GM06990 (cell line): ENCODE results near the gene LMBR1.
A peak's percentile ranks its signal among the peaks of the same experiment; 100 is the strongest.

Experiments used
- DNase-seq: peaks from one replicate; pipeline ENCODE4 v3.0.0-alpha.2; 2011; ENCODE audit not compliant: insufficient read length; ENCODE audit errors: extremely low read depth
- H3K27me3 ChIP-seq: replicated peaks from 2 replicates; pipeline ENCODE4 v1.6.0; 2011; ENCODE audit warnings: low read length; ENCODE audit not compliant: control insufficient read depth, insufficient read depth
- H3K36me3 ChIP-seq: 2 replicates; pipeline ENCODE4 v1.5.1; 2011; ENCODE audit warnings: low read length; ENCODE audit not compliant: control insufficient read depth, insufficient read depth
- H3K4me3 ChIP-seq: replicated peaks from 2 replicates; pipeline ENCODE4 v1.5.1; 2011; ENCODE audit warnings: low read depth, mild to moderate bottlenecking, control low read depth, low read length
- CTCF ChIP-seq: IDR thresholded peaks from 2 replicates; pipeline ENCODE4 v1.5.1; 2011; ENCODE audit warnings: low read length, control low read depth, mild to moderate bottlenecking, inconsistent platforms; ENCODE audit not compliant: insufficient read depth, poor library complexity, severe bottlenecking

LMBR1 gene

GRCh38 chr7:156780724-156781455 lies 112.1 kb downstream of the LMBR1 start:
- H3K36me3 ChIP-seq, result no peaks in the 10 kb centered on the region; the same call in 1 of the 2 replicates
- peak overlapping the region; percentile 22 for H3K4me3 ChIP-seq
- H3K27me3 ChIP-seq, result no peaks in the 10 kb centered on the region
- peak; percentile 80 for DNase-seq
- no peak for TF ChIP-seq CTCF

- no peak for TF ChIP-seq CTCF
- DNase-seq, result no peak
- Histone ChIP-seq H3K4me3 (no peak overlapping the region), H3K36me3 (no peaks in the 10 kb centered on the region), H3K27me3 (no peaks in the 10 kb centered on the region)
Measured at GRCh38 chr7:156778668-156779067, 114.3 kb downstream of the LMBR1 start.

GRCh38 chr7:156778201-156778600 lies 114.8 kb downstream of the LMBR1 start:
- H3K4me3 ChIP-seq, result no peak overlapping the region
- H3K36me3 ChIP-seq, result no peaks in the 10 kb centered on the region
- H3K27me3 ChIP-seq, result no peaks in the 10 kb centered on the region
- no peak for DNase-seq
- no peak for TF ChIP-seq CTCF

- Histone ChIP-seq H3K27me3 (no peaks in the 10 kb centered on the region), H3K36me3 (no peaks in the 10 kb centered on the region), H3K4me3 (no peak overlapping the region)
- no peak for DNase-seq
- no peak for TF ChIP-seq CTCF
Measured at GRCh38 chr7:156777364-156778069, 115.5 kb downstream of the LMBR1 start.

GRCh38 chr7:156776527-156776926 lies 116.5 kb downstream of the LMBR1 start:
- Histone ChIP-seq H3K27me3 (no peaks in the 10 kb centered on the region), H3K4me3 (no peak overlapping the region), H3K36me3 (no peaks in the 10 kb centered on the region)
- no peak for DNase-seq
- TF ChIP-seq CTCF, result no peak
